ENCODE measurements around the gene DHODH.

- no peak for TF ChIP-seq POLR2A (IDR thresholded peaks at IDR 0.05)
- TF ChIP-seq, protein P1, sequence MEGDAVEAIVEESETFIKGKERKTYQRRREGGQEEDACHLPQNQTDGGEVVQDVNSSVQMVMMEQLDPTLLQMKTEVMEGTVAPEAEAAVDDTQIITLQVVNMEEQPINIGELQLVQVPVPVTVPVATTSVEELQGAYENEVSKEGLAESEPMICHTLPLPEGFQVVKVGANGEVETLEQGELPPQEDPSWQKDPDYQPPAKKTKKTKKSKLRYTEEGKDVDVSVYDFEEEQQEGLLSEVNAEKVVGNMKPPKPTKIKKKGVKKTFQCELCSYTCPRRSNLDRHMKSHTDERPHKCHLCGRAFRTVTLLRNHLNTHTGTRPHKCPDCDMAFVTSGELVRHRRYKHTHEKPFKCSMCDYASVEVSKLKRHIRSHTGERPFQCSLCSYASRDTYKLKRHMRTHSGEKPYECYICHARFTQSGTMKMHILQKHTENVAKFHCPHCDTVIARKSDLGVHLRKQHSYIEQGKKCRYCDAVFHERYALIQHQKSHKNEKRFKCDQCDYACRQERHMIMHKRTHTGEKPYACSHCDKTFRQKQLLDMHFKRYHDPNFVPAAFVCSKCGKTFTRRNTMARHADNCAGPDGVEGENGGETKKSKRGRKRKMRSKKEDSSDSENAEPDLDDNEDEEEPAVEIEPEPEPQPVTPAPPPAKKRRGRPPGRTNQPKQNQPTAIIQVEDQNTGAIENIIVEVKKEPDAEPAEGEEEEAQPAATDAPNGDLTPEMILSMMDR (IDR thresholded peaks at IDR 0.05), result no peak
Measured at GRCh38 chr16:72024862-72025382, 16.4 kb downstream of the DHODH start.

All from thyroid gland (tissue), 4 donors.